Iris pigment epithelial cell (primary cell): ENCODE results near the gene SCN8A.
"Not testable (repeated sequence)": the region's sequence is repeated elsewhere in the genome, so short reads cannot be mapped to it uniquely, and the experiment has no call there.

Source experiments
- DNase-seq: peaks from one replicate; pipeline ENCODE4 v3.0.0-alpha.2; 2011; ENCODE audit warnings: low read depth

The SCN8A gene

DNA sequence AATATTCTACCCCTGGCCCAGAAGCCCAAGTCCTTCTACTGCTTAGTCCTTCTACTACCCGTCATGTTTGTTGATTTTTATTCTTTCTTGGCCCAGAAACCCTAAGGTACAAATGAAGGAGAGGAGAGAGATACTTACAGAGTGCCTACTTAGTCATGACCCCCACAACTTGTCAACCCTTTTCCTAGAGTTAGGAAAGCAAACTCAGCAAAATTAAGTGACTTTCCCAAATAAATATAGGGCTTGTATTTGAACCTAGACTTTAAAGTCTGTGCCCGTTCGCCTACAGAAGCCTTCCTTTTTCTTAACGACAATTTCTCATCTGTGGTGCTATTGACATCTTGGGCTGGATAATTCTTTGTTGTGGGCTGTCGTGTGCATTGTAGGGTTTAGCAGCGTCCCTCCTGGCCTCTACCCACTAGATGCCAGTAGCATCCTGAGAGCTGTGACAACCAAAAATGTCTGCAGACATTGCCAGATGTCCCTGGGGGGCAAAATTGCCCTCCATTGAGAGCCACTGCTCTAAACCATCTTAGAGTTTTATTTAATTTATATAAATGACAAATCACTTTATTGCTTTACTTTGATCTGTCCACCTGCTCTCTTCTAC lies 175.1 kb downstream of the SCN8A start:
- DNase-seq = no peak

DNA sequence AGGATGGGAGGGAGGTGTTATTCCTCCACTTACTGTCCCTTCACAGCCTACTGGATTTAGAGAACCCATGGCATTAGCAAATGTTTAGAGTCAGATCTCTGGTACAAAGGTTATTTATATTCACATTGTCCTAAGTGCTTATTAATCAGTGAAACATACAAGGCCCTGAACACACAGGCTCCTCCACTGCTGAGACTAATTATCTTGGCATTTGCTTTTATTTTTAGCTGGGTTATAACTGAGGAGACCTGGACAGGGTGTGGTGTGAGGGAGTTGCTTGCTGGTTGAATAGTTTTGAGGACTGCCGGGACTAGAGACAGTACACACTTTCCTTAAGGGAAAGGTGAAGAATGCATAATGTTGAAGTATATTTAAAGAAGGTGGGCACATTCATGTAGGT lies 180.0 kb downstream of the SCN8A start:
- DNase-seq = no peak

DNA sequence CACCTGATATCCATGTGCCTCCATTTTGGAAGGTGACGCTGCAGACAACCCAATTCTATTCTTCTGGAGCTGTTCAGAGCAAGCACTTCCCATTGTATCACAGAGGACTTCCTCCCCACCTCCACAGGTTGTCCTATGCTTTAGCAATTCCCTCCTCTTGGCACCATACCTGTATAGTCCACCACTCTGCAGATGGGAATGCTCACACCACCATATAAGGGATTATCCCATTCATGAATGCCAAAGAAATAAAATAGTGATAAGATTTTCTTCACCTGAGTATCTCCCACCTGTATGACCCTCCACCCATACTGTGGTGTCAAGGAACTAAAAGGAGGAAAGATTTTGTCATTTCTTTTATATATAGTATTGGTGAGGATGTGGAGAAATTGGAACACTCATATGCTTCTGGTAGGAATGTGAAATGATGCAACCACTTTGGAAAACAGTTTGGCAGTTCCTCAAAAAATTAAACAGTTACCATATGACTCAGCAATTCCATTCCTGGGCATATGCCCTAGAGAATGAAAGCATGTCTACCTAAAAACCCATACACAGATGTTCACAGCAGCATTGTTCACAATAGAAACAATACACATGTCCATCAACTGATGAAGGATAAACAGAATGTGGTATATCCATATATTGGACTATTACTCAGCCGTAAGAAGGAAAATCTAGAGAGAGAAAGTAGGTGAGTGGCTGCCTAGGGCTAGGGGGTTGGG lies 182.3 kb downstream of the SCN8A start:
- DNase-seq = peak; percentile 58

DNA sequence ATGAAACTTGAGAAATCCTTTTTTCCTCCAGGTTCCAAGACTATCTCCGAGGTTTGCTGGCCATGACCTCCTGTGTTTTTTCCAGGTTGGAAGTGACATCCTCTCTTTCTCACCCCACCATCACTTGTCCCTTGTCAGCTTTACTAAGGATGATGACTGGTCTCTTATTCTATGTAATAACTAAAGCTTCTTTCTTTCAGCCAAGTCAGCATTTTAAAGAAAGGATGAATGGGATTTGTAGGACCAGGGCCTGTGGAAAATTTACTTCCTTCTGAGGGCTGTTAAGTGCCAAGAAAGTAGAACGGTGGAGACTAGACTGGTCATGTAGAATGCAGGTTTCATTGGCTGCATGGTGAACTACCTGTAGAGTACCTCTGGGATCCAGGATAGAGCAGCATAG lies 183.9 kb downstream of the SCN8A start:
- no peak for DNase-seq

DNA sequence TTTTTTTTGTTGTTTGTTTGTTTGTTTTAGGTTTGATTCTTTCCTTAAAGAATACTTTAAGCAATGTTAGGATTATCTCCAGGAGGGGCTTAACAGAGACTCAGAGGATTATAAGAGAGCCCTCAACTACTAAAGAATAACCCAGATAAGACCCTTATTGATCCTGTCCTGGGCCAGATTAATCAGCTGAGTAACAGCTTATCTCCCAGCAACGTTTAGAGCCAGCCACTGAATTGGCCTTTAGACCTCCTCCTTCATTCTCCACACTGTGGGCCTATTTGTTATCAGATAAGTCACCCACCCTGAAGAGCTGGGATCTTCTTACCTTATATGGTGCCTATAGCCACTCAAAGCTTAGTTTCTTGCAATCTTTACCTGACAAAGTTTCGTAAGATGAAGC lies 186.4 kb downstream of the SCN8A start:
- no peak for DNase-seq

DNA sequence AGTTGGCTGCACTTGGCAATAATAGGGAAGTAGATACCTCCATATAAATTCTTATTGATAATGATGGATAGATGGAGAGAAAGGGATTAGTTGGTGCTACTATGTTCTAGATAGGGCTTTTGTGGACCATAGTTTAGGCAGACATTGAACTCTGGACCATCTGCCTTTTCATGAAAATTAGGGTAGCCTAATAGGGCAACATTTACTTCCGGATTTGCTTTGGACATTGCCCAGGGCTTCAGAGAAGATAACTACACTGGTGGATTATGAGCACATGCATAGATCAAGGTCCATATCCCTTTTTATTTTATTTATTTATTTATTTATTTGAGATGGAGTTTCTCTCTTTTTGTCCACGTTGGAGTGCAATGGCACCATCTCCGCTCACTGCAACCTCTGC lies 186.9 kb downstream of the SCN8A start:
- DNase-seq = no peak

DNA sequence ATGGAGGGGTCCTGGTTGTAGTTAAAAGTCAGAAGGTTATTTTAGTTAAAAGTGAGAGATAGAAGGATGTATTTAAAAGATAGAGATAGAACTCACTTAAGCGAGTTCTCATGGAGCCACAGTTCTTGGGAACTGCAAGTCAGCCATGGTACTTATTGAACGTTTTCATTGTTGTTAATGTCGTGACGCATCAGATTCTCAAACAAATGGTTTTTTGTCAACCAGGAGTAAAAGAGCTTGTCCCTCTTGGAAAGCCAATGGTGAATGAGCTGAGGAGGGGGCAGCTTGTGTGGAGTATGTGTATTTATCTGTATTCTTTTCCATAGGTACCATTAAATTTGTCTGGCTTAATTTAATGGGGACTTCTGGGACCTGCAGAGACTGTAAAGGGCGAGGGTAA lies 188.8 kb downstream of the SCN8A start:
- DNase-seq = no peak

DNA sequence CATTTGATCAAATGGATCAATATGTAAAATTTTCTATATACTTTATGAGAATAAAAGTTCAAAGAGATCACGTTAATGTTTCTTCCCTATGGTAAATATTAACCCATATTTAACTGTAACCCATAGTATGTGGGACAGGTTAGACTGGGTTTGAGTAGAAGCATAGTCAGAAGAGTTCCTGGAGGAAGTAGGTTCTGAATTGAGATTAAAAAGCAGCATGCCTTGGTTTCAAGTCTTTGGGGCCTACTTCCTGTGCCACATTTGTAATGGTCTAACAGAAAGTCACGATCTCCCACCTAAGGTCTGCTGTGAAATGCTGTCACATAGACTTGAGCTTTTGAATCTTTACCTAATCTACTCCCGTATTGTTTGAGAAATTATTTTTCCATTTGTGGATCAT lies 193.7 kb downstream of the SCN8A start:
- DNase-seq = no peak

DNA sequence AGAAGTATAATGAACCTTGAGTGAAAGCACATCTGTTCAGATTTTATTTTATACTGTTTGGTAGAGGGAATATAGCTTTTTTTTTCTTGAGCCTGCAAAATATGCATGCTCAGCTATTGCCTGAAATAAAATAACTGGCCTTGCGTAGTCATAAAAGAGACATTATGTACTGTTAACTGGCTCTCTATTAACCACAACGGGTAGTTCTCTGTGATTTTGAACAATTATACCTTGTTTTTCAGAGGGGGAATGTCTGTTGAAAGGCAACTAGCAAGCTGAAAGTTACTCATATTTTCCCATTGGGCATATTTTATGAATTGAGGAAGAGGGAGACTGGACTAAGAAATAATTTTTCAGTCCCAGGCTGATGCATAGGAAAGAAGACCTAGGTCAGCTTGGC lies 194.9 kb downstream of the SCN8A start:
- no peak for DNase-seq

DNA sequence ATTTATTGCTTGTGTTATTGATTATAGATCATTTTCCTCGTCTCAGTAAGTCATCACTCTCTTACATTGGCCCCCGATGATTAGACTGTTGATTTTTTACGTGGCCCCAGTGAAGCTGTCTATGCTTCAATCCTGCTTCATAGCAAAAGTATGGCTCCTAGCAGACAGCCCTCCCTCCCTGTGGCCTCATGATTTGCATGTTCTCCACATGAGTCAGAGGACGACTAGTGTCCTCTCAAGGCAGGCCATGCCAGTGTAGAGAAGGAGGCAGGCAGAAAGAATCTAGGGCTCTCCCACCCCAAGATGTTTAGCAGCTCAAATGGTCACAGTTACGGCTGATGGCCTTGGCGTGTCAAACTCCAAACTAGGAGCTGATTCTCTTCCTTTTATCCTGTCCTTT lies 197.8 kb downstream of the SCN8A start:
- DNase-seq = peak; percentile 55

DNA sequence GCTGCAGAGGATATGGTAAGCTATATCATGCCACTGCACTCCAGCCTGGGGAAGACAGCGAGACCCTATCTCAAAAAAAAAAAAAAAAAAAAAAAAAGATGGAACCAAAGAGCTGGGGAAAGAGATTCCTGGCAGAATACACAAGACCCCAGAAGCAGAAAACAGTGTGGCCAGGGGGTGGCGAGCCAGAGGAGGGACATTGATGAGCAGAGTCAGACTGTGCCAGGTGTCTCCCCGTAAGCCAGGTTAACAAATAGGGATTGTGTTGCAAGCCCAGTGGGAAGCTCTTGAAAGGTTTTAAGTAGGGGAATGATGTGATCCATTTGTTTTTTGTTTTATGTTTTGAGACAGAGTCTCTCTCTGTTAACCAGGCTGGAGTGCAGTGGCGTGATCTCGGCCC lies 201.4 kb downstream of the SCN8A start:
- DNase-seq = no peak

DNA sequence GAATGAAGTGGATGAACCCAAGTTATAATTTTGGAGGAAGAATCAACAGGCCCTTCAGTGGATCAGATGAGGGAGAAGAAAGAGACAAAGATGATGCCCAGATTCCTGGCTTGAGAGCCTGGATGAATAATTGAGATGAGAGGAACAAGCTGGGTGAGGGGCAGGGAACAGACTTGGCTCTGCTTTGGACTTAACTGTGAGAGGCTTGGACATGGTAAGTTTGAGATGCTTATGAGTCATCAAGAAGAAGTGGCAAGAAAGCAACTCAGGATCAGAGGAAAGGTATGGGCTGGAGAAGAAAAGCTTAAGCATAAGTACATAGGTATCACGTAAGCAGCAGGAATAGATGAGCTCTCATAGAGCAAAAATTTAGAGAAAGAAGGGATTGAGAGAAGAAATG lies 202.2 kb downstream of the SCN8A start:
- peak; percentile 29 for DNase-seq

DNA sequence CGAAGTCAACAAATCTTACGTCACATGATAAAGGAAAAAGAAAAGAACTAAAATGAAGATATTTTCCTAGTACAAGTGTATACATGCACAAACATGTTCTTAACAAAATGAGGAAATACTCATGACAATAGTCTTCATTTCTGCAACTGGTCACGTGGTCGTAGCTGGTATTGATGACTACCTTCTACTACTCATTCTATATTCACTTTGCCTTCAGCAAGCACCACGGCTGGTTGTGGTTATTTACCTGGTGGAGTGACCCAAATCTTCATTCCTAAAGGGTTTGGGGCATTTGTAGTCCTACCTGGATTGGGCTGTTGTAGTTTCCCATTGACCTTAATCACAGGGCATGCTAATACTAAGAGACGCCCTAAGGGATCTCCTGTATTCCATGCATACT lies 206.3 kb downstream of the SCN8A start:
- DNase-seq = no peak

DNA sequence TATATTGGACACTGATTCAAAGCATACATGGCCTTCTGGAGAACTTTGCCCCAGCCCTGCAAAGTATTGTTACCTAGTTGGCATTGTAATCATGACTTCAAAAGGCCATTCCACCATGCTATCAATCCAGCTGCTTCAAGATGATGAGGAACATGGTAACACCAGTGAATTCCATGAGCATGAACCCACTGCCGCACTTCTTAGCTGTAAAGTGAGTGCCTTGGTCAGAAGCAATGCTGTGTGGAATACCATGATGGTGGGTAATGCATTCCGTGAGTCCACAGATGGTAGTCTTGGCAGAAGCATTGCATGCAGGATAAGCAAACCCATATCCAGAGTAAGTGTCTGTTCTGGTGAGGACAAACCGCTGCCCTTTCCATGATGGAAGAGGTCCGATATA lies 207.0 kb downstream of the SCN8A start:
- not testable (repeated sequence) for DNase-seq

DNA sequence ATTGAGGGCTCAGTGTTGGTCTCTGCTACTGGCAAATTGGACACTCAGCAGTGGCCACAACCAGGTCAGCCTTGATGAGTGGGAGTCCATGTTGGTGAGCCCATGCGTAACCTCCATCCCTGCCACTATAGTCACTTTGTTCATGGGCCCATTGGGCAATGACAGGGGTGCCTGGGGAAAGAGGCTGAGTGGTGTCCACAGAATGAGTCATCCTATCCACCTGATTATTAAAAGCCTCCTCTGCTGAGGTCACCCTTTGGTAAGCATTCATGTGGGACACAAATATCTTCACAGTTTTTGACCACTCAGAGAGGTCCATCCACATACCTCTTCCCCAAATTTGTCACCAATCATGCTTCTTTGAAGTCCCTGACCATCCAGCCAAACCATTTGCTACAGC lies 207.5 kb downstream of the SCN8A start:
- no peak for DNase-seq

DNA sequence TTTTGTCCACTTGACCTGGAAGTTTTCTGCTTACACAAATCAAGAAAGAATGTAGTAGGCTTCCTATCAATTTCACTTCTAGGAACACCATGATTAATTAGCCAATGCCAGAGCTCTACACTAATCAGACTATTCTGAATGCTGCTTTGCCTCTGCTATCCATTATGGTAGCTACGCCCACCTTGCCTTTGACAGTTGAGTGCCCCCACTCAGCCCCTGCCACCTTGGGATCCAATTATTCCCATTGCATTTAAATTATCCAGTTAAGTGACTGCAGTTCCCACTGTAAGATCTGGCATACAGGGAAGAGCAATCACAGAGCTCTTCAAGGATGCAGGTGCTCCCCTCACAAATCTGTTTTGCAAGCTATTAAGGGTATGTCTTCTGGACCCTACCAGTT lies 210.0 kb downstream of the SCN8A start:
- DNase-seq = no peak

DNA sequence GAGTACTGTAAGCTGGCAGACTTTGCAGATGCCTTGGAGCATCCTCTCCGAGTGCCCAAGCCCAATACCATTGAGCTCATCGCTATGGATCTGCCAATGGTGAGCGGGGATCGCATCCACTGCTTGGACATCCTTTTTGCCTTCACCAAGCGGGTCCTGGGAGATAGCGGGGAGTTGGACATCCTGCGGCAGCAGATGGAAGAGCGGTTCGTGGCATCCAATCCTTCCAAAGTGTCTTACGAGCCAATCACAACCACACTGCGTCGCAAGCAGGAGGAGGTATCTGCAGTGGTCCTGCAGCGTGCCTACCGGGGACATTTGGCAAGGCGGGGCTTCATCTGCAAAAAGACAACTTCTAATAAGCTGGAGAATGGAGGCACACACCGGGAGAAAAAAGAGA lies 215.9 kb downstream of the SCN8A start:
- no peak for DNase-seq

DNA sequence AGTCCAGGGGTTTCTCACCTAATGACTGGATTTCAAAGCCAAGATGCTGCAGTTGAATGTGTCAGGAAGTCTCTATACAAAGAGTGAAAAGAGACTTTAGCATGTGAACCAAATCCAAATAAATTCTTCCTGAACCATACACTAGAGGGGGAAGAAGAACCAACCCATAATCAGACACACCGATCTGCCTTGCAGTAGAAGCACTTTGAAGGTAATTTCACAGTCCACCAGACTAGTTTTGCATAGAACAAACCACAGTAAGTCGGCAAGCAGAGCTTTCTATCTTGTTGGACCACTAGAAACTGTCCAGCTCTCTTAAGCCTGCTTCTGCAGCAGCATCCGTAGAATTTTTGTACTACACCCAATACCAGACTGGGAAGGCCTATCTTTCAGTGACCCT lies 218.2 kb downstream of the SCN8A start:
- no peak for DNase-seq

DNA sequence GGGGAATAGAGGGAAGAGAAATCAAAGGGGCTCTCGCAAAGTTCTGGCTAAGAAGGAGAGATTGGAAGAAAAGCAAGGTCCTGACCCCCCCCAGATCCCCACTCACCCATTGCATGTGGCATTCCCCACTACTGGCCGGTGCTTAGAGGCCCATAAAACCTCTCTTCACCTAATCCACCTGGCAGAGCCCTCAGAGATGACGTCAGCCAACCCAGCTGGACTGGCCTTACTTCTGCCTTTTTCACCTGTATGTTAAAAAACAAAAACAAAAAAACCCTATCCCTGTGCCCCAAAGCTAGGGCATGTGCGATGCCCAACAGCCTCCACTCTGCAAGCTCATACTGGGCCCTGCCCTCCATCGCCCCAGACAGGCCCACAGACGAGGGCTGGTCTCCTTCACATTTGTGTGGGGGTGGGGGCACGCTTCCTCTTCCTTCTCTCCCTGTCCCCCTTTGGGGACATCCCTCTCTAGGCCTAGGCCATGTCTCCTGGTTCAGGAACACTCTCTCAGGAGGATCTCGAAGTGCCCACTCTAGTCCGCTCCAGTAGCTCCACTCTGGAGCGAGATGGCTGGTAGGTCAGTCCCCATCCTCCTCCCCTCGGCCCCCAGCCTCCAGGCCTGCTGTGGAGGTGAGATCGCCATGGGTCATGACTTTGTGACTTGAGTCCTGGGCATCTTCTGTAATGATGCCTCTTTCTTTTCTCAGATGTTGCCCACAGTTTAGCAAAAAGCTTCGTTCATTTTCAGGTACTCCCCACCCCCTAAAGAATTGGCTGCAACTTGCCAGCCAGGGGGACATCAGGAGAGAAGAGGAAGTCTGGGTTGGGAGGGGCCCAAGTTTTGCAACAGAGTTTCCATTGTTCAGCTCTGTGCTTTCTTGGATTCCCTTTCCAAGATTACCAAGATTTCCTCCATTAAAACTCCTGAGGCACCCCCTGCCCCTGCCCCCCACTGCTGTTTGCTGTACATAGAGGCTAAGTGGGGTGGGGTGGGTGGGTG lies 220.5 kb downstream of the SCN8A start:
- no peak for DNase-seq

DNA sequence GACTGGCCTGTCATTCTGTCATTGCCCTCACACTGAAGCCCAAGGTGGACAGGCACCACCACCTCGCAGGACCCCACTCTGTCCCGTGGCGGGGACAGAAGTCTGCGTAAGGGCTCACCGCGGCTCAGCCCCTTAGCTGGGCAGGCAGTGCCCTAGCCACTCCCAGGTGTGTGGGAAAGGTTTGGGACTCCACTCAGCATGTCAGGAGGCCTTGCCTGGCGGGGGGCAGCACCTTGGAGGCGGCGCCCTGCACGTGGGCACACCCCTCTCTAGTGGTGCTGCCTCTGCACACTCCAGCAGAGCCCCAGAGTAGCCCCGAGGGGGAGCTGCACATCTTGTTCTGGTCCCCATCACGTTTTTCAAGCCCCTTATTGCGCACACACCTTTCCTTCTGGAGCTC lies 221.8 kb downstream of the SCN8A start:
- DNase-seq = no peak

DNA sequence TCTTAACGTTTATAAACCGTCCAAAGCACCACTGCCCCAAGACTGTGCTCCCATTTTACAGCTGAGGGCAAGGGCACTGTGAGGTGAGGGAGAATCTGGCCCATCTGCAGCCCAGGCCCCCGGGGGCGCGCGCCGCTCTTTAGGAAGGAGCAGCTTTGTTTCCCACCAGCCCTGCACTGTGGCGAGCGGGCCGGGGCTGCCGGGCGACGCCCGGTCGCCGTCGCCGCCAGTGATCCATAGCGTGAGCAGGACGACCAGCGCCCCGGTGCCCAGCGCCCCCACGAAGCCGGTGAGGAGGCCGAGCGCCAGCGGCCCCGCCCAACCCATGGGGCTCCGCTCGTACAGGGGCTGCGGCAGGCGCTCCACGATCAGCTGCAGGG lies 222.9 kb downstream of the SCN8A start:
- no peak for DNase-seq

DNA sequence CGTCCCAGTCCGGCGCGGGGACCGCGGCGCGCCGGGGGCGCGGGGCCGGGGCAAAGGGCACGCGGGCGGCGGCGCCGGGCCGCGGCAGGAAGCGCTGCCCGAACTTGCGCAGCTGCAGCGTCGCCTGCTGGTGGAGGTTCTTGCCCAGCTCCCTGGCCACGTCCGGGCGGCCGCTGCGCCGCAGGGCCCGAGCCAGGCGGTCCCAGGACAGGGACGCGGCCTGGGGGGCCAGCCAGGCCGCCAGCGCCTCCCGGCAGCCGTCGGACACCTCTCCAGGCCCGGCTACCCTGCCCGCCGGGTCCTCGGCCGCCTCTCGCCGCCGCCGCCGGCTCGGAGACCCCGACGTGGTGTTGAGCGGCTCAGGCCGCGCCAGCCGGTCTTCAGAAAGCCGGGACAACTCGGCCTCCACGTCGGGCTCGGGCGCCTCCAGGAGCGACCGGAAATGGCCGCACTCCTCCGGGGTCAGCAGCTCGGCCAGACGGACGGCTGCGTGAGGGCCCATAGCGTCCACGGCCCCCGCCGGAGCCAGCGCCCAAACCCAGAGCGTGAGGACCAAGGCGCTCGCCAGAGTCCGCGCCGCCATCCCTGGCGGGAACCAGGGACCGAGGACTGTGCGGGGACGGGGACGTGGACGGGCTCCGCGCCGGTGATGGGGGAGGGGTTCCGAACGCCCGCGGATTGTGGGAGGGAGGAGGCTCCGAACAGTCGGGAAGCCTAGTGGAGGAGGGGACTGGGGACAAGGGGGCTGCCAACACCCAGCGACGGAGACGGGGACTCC lies 223.5 kb downstream of the SCN8A start:
- peak; percentile 76 for DNase-seq
